B cell (primary cell): ENCODE measurements around the gene HS1BP3. TPM values are rescaled to one million over a fixed set of nuclear protein-coding genes. Genes with fewer than 3 reads are reported as not detected.

Experiments used
- ATAC-seq: fragments of 200-7000 bp; cut with Tn5 transposase; one replicate; pipeline ENCODE4 v1.10.0; 2021; ENCODE audit warnings: low read depth, mild to moderate bottlenecking, moderate number of reproducible peaks, moderate library complexity
- CTCF ChIA-PET: fragments of 350-600 bp; sonication (Branson Sonifier 250); formaldehyde crosslinking; loops from one replicate; lab custom pipeline; 2021; ENCODE audit warnings: antibody characterized with exemption, inconsistent platforms; lab: Charles Lee
- POLR2A ChIA-PET: fragments of 350-600 bp; sonication (Branson Sonifier 250); formaldehyde crosslinking; loops from one replicate; lab custom pipeline; 2021; ENCODE audit warnings: antibody characterized with exemption; lab: Charles Lee
- DNase-seq: peaks from one replicate; pipeline ENCODE4 v3.0.0; 2013
- H2AFZ ChIP-seq: 2 replicates; pipeline ENCODE4 v1.6.1; 2012; ENCODE audit warnings: mild to moderate bottlenecking, low read depth, low read length; ENCODE audit not compliant: insufficient read depth, poor library complexity, severe bottlenecking
- H3K27ac ChIP-seq, 2 donors: 1 replicate in 1 of 2; 2 replicates in 1 of 2; pipeline ENCODE4 v1.5.1; 2012 to 2013; ENCODE audit warnings: low read length in 2 of 2, mild to moderate bottlenecking in 2 of 2, moderate library complexity in 1 of 2
- H3K27me3 ChIP-seq, 4 experiments: fragments of 200-600 bp in 1 of 4; sonication (generic) in 1 of 4; replicated peaks in 1 of 4; 1 replicate in 2 of 4; 2 replicates in 2 of 4; pipeline versions ENCODE4 v1.6.1 to v1.7.0; 2013 to 2016; ENCODE audit warnings: low read length in 3 of 4, mild to moderate bottlenecking in 2 of 4, mixed read lengths in 1 of 4, moderate library complexity in 1 of 4; ENCODE audit not compliant: insufficient read depth in 4 of 4, control insufficient read depth in 3 of 4; ENCODE audit errors: control extremely low read depth in 1 of 4
- H3K36me3 ChIP-seq, 2 experiments: replicated peaks in 1 of 2; 1 replicate in 1 of 2; 2 replicates in 1 of 2; pipeline versions ENCODE4 v1.6.1 to v1.7.1; 2013; ENCODE audit warnings: low read length in 1 of 2; ENCODE audit not compliant: insufficient read depth in 2 of 2, control insufficient read depth in 1 of 2; ENCODE audit errors: control extremely low read depth in 1 of 2, extremely low read depth in 1 of 2
- H3K4me1 ChIP-seq, 2 donors: fragments of 200-600 bp in 1 of 2; sonication (generic) in 1 of 2; 1 replicate in 1 of 2; 2 replicates in 1 of 2; pipeline versions ENCODE4 v1.5.1 to v1.6.1; 2013 to 2017; ENCODE audit warnings: low read length in 2 of 2; ENCODE audit not compliant: control insufficient read depth in 2 of 2, insufficient read depth in 2 of 2
- H3K4me2 ChIP-seq: replicated peaks from 2 replicates; pipeline ENCODE3; 2012; ENCODE audit warnings: mild to moderate bottlenecking, low read depth, low read length; ENCODE audit not compliant: poor library complexity, severe bottlenecking
- H3K4me3 ChIP-seq, 5 experiments: fragments of 200-600 bp in 1 of 5; sonication (generic) in 1 of 5; 1 replicate in 3 of 5; 2 replicates in 2 of 5; pipeline versions ENCODE4 v1.5.1 to v1.7.0; 2011 to 2016; ENCODE audit warnings: low read length in 4 of 5, mild to moderate bottlenecking in 4 of 5, low read depth in 2 of 5, control low read depth in 1 of 5, moderate library complexity in 1 of 5; ENCODE audit not compliant: insufficient read depth in 1 of 5; ENCODE audit errors: control extremely low read depth in 1 of 5, extremely low read depth in 1 of 5
- H3K79me2 ChIP-seq: fragments of 200-600 bp; sonication (generic); one replicate; pipeline ENCODE4 v1.6.0; 2016; ENCODE audit warnings: low read length; ENCODE audit not compliant: control insufficient read depth, insufficient read depth
- H3K9ac ChIP-seq: fragments of 200-600 bp; sonication (generic); 2 replicates; pipeline ENCODE4 v1.6.1; 2017; ENCODE audit warnings: mild to moderate bottlenecking, low read length, moderate library complexity
- H3K9me3 ChIP-seq, 3 donors: one replicate each; pipeline versions ENCODE4 v1.6.1 to v1.7.1; 2013; ENCODE audit warnings: low read length in 2 of 3; ENCODE audit not compliant: control insufficient read depth in 2 of 3, insufficient read depth in 1 of 3; ENCODE audit errors: control extremely low read depth in 1 of 3
- H4K20me1 ChIP-seq: 2 replicates; pipeline ENCODE4 v1.6.0; 2012; ENCODE audit warnings: mild to moderate bottlenecking, low read length; ENCODE audit not compliant: insufficient read depth, control insufficient read depth, poor library complexity, severe bottlenecking
- H3K27ac Mint-ChIP-seq: one replicate; pipeline ENCODE4 v1.8.0; 2021; ENCODE audit warnings: mixed read lengths
- H3K27me3 Mint-ChIP-seq: one replicate; pipeline ENCODE4 v1.8.0; 2021; ENCODE audit warnings: mixed read lengths
- H3K4me1 Mint-ChIP-seq: one replicate; pipeline ENCODE4 v1.8.0; 2021; ENCODE audit warnings: mixed read lengths
- H3K4me3 Mint-ChIP-seq: one replicate; pipeline ENCODE4 v1.8.0; 2021; ENCODE audit warnings: mixed read lengths
- H3K9me3 Mint-ChIP-seq: one replicate; pipeline ENCODE4 v1.8.0; 2022; ENCODE audit warnings: mixed read lengths; ENCODE audit not compliant: insufficient read depth
- EZH2 ChIP-seq: IDR thresholded peaks from 2 replicates; pipeline ENCODE4 v1.6.1; 2012; ENCODE audit warnings: borderline replicate concordance, low read depth, mild to moderate bottlenecking, moderate library complexity, low read length; ENCODE audit not compliant: insufficient read depth, poor library complexity, severe bottlenecking
- WGBS: methylation state at CpG from one replicate; pipeline ENCODE4 v1.1.5; 2013; ENCODE audit warnings: missing lambda C conversion rate; ENCODE audit not compliant: insufficient coverage; 5-methylcytosine and 5-hydroxymethylcytosine counted together
- intact Hi-C: fragments of 100-400 bp; cut with micrococcal nuclease; formaldehyde crosslinking; loops from one replicate; pipeline ENCODE4 v1.10.0; 2022
- polyA plus RNA-seq: library from polyadenylated mRNA; depleted of rRNA; stranded (reverse); fragments of >200 nt; gene quantifications from 2 replicates; pipeline ENCODE4 v1.2.3, GENCODE V29; 2012
- total RNA-seq, 2 donors: library from RNA; stranded (reverse); fragments of 120-200 nt in 1 of 2; gene quantifications; 1 replicate in 1 of 2; 2 replicates in 1 of 2; pipeline versions ENCODE4 v1.2.3 to v1.2.4, GENCODE V29; 2013 to 2022
- TF ChIP-seq, protein P1 (sequence below): fragments of 200-600 bp; IDR thresholded peaks from one replicate; pipeline ENCODE4 v1.8.0; 2022; ENCODE audit warnings: antibody characterized with exemption, mild to moderate bottlenecking

The HS1BP3 gene
- total and polyA plus RNA-seq, 2 donors (not counting 1 experiment from before 2014, with no cell fraction given) = 27.8 to 28.7 TPM

GRCh38 chr2:20618468-20618885 is 32.4 kb downstream of the HS1BP3 start:
- TF ChIP-seq, protein P1, sequence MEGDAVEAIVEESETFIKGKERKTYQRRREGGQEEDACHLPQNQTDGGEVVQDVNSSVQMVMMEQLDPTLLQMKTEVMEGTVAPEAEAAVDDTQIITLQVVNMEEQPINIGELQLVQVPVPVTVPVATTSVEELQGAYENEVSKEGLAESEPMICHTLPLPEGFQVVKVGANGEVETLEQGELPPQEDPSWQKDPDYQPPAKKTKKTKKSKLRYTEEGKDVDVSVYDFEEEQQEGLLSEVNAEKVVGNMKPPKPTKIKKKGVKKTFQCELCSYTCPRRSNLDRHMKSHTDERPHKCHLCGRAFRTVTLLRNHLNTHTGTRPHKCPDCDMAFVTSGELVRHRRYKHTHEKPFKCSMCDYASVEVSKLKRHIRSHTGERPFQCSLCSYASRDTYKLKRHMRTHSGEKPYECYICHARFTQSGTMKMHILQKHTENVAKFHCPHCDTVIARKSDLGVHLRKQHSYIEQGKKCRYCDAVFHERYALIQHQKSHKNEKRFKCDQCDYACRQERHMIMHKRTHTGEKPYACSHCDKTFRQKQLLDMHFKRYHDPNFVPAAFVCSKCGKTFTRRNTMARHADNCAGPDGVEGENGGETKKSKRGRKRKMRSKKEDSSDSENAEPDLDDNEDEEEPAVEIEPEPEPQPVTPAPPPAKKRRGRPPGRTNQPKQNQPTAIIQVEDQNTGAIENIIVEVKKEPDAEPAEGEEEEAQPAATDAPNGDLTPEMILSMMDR = no peak
- TF ChIP-seq EZH2 = no peak
- H4K20me1 ChIP-seq = no peaks in the 10 kb centered on the region
- DNase-seq (no peak), ATAC-seq (no peak)
- Mint-ChIP-seq H3K27ac (no peak overlapping the region), H3K9me3 (no peaks in the 10 kb centered on the region), H3K4me1 (peaks cover 2% of the 10 kb centered on the region), H3K27me3 (no peaks in the 10 kb centered on the region), H3K4me3 (no peak overlapping the region)
- no peaks in the 10 kb centered on the region for H3K79me2 ChIP-seq
- peaks cover 0 to 51% of the 10 kb centered on the region in 2 experiments for H3K36me3 ChIP-seq
- no peak overlapping the region for H3K27ac ChIP-seq
- H3K9me3 ChIP-seq = no peaks in the 10 kb centered on the region
- no peak overlapping the region for H3K4me3 ChIP-seq
- H3K27me3 ChIP-seq = no peaks in the 10 kb centered on the region
- intact Hi-C loops = no loop called here
- 92% methylated on average over 9 of the region's 10 CpGs for WGBS
- no peak overlapping the region for H3K9ac ChIP-seq
- no peak overlapping the region for H3K4me2 ChIP-seq
- ChIA-PET POLR2A (interaction anchor here (1.3 kb wide), 1 partner anchor 172 kb away, joined by 5 read pairs; the partner anchor contains the start of gene RHOB), CTCF (no interaction called here)
- no peak overlapping the region for H2AFZ ChIP-seq
- peaks cover 0 to 7% of the 10 kb centered on the region in 2 donors for H3K4me1 ChIP-seq

DNA sequence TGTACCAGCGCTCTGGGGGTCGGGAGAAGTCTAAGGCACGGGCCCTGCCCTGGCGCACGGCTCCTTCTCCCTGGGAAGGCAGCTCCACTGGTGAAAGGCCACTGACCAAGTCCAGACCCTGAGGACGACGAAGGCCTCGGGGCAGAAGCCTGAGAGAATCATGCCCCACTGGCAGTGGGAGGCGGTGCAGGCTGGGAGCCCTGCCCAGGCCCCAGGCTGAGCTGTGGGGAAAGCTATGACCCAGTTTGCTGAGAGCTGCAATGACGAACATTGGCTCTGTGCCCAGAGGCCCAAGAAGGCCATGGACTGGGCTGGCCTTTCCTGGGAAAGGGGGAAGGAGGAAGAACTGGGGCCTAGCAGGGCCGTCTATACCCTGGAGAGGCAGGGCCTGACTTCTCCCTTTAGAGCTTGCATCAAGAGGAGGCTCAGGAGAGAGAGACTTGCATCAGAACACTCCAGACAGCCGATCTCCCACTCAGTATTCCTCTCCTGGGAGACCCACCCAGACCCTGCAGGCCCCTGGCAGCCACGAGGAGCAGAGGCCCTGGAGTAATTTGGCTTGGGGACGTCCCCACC is 32.9 kb downstream of the HS1BP3 start:
- H3K36me3 ChIP-seq = peaks cover 0 to 46% of the 10 kb centered on the region in 2 experiments
- no peak overlapping the region for H2AFZ ChIP-seq
- no peaks in the 10 kb centered on the region for H3K27me3 Mint-ChIP-seq
- H3K27ac Mint-ChIP-seq = no peak overlapping the region
- H3K9me3 Mint-ChIP-seq = no peaks in the 10 kb centered on the region
- DNase-seq (no peak), ATAC-seq (no peak)
- no peaks in the 10 kb centered on the region for H4K20me1 ChIP-seq
- no peaks in the 10 kb centered on the region for H3K79me2 ChIP-seq
- ChIA-PET POLR2A (interaction anchor here (1.3 kb wide), 1 partner anchor 171 kb away, joined by 5 read pairs; the partner anchor contains the start of gene RHOB), CTCF (no interaction called here)
- intact Hi-C loops = no loop called here
- H3K9ac ChIP-seq = no peak overlapping the region
- peaks cover 2% of the 10 kb centered on the region for H3K4me1 Mint-ChIP-seq
- TF ChIP-seq, protein P1 = no peak
- TF ChIP-seq EZH2 = no peak
- H3K9me3 ChIP-seq = no peaks in the 10 kb centered on the region
- no peak overlapping the region for H3K4me3 Mint-ChIP-seq
- H3K4me2 ChIP-seq = no peak overlapping the region
- no peaks in the 10 kb centered on the region for H3K27me3 ChIP-seq
- 86% methylated on average over 13 of the region's 14 CpGs for WGBS
- H3K4me1 ChIP-seq = peaks cover 0 to 7% of the 10 kb centered on the region in 2 donors
- no peak overlapping the region for H3K4me3 ChIP-seq
- H3K27ac ChIP-seq = no peak overlapping the region
